GM12892 (cell line): Measurements from ENCODE around the gene C18orf32.

Experiments used
- POLR2A ChIP-seq: IDR thresholded peaks from 2 replicates; pipeline ENCODE4 v1.6.1; 2011; ENCODE audit warnings: low read depth, low read length, control low read depth
- POLR2AphosphoS5 ChIP-seq: IDR thresholded peaks from 2 replicates; pipeline ENCODE4 v1.6.1; 2011; ENCODE audit warnings: low read depth, low read length, control low read depth

DNA sequence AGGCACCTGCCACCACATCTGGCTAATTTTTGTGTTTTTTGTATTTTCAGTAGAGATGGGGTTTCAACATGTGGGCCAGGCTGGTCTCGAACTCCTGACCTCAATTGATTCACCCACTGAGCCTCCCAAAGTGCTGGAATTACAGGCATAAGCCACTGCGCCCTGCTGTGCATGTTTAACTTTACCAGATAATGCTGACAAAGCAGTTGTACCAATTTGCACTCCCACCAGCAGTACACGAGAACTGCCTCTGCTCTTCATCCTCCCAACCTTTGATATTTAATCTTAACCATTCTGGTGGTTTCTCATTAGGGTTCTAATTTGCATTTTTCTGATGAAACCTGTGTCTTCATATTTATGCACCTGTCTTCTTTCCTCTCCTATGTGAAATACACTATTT lies 14.6 kb downstream of the C18orf32 start:
- TF ChIP-seq POLR2A (no peak), POLR2AphosphoS5 (no peak)
